GM13977 (cell line): ENCODE measurements around the gene TRAPPC2B.
A peak's percentile ranks its signal among the peaks of the same experiment; 100 is the strongest.

Experiments
- DNase-seq: peaks from one replicate; pipeline ENCODE4 v3.0.0; 2012; ENCODE audit warnings: low spot score
- CTCF ChIP-seq: IDR thresholded peaks from 2 replicates; pipeline ENCODE4 v1.5.1; 2012; ENCODE audit warnings: mild to moderate bottlenecking, control low read depth; ENCODE audit not compliant: insufficient read depth; ENCODE audit errors: extremely low read depth, missing control alignments
- in situ Hi-C: fragments of 300-500 bp; cut with MboI; formaldehyde crosslinking; loops from one replicate; pipeline ENCODE4 v1.12.0; 2022; ENCODE audit warnings: low sequenced_read_pairs, low pct_unique_long_range_greater_than_20kb, mixed read lengths, inconsistent platforms; ENCODE audit not compliant: unreplicated experiment

TRAPPC2B gene

GRCh38 chr19:57406516-57407123 is 43.3 kb downstream of the TRAPPC2B start:
- in situ Hi-C loops, result no loop called here
- DNase-seq, result peak; percentile 78
- TF ChIP-seq CTCF, result peak; percentile 93

- TF ChIP-seq CTCF, result no peak
- DNase-seq, result peak; percentile 93
- in situ Hi-C loops, result no loop called here
Observed at GRCh38 chr19:57410877-57411671, 47.7 kb downstream of the TRAPPC2B start, which contains the start of gene ZNF17. ZNF17 (plus strand) TSS chr19:57411161; CDS start chr19:57413616, 2,455 bp downstream.
